A549 (cell line): Measurements from ENCODE around the gene RUNX3.

ENCODE experiments used
- EP300 ChIP-seq, 2 experiments: fragments of >200 bp; sonication (Bioruptor Twin); formaldehyde crosslinking; IDR thresholded peaks; 2 replicates in 1 of 2; 3 replicates in 1 of 2; pipeline ENCODE4 v1.6.1; 2016 to 2017
- POLR2A ChIP-seq: IDR thresholded peaks from 2 replicates; pipeline ENCODE4 v1.6.1; 2012; ENCODE audit warnings: mild to moderate bottlenecking, low read length
- TF ChIP-seq, protein P1 (sequence below): fragments of >200 bp; sonication (Bioruptor Twin); formaldehyde crosslinking; IDR thresholded peaks from 3 replicates; pipeline ENCODE4 v1.5.1; 2016

DNA sequence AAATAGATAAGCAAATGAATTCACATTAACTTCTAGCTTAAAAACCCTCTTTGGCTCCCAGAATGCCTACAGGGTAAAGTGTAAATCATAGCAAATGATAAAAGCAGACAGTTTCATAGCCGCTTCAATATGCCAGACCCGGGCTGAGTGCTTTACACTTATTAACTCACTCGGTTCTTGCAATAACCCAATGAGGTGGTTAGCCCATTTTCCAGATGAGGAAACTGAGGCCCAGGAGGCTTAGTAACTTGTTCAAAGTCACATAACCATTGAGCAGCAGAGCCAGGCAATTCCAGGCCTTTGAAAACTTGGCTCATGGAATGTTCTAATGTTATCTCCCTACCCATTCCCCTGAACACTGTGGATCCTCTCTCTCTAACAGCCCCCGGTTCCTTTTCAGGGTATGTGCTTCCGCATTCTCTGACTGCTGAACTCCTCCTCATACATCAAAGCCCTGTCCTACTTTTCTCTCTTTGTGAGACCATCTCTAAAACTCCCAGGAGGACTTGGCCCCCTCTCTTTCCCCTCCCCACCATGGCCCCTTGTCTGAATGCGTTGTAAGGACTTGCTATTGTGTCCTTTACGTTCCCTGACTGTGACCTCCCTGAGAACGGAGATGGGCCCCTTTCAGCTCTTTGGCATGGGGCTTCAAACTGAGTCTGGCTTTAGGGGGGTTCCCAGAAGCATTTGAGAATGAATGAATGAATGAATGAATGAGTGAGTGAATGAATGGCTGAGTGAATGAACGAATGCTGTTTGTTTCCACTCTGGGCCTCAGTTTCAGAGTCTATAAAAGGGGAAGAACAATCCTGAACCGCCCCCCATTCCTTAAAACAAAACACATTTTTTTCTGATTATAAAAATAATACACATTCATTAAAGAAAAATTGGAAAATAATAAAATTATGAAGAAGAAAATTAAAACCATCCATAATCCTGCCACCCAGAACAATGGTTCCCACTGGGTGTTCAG is 15.6 kb upstream of the RUNX3 start:
- no peak for TF ChIP-seq EP300 (IDR thresholded peaks at IDR 0.05)
- TF ChIP-seq, protein P1, sequence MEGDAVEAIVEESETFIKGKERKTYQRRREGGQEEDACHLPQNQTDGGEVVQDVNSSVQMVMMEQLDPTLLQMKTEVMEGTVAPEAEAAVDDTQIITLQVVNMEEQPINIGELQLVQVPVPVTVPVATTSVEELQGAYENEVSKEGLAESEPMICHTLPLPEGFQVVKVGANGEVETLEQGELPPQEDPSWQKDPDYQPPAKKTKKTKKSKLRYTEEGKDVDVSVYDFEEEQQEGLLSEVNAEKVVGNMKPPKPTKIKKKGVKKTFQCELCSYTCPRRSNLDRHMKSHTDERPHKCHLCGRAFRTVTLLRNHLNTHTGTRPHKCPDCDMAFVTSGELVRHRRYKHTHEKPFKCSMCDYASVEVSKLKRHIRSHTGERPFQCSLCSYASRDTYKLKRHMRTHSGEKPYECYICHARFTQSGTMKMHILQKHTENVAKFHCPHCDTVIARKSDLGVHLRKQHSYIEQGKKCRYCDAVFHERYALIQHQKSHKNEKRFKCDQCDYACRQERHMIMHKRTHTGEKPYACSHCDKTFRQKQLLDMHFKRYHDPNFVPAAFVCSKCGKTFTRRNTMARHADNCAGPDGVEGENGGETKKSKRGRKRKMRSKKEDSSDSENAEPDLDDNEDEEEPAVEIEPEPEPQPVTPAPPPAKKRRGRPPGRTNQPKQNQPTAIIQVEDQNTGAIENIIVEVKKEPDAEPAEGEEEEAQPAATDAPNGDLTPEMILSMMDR: no peak
- no peak for TF ChIP-seq POLR2A
